Cardiac septum (tissue), 1 donor: ENCODE results near the gene RAB43. TPM values are rescaled to one million over a fixed set of nuclear protein-coding genes. Genes with fewer than 3 reads are reported as not detected.
A peak's percentile ranks its signal among the peaks of the same experiment; 100 is the strongest.

Source experiments
- DNase-seq: peaks from one replicate; pipeline ENCODE4 v3.0.0-alpha.2; 2020; ENCODE audit warnings: low spot score
- intact Hi-C: fragments of 100-400 bp; cut with DNase I; formaldehyde crosslinking; loops from one replicate; pipeline ENCODE4 v1.14.0; 2022
- total RNA-seq: library from RNA; stranded (reverse); fragmentation: NEBNext Ultra II Directional; extraction: Animal tissue kit (Norgen Biotek cat#: 25700); gene quantifications from one replicate; pipeline ENCODE4 v1.2.1, GENCODE V29; 2021
- donor health status: DM: no; HTN: no; CAD: no.

The RAB43 gene
- total RNA-seq, 1 donor from 2014 or later, result 3.4 TPM

- DNase-seq, result no peak
- intact Hi-C loops, result no loop called here
Observed at GRCh38 chr3:129046732-129047552, 74.7 kb downstream of the RAB43 start.

GRCh38 chr3:129046037-129046731, 75.4 kb downstream of the RAB43 start:
- DNase-seq, result no peak
- intact Hi-C loops, result no loop called here

GRCh38 chr3:129045675-129046036, 75.9 kb downstream of the RAB43 start:
- no peak for DNase-seq
- intact Hi-C loops, result no loop called here

DNA sequence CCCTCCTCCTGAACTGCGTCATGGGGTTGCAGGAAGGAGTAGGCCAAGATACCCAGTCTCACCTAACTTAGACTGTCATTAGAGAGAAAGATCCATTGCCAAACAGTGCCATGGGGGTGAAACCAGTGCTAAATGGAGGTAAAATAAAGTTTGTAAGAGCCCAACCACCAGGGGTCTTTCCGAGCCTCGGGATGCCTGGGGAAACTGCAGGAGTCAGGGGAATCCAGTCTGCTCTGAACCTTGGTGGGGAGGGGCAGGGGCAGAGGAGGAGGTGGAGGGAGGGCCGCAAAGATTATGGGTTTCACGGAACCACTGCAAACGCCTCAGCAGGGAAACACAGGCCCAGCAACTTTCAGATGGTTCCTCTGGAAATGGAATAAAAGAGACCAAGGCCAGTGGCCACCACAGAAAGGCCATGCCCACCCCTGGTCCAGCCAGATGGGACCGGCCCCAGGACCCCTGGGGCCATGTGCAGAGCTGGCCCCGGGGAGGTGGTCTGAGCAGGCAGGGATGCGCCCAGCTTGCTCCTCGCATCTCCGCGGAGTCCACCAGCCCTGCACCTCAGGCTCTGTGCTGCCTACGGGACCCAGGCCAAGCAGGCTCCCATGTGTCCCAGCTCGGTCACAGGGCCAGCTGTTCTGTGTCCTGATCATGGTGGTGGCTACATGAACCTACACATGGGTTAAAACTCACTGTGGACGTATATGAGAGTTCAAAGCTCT, 80.9 kb downstream of the RAB43 start:
- DNase-seq, result peak; percentile 73
- intact Hi-C loops, result no loop called here

- intact Hi-C loops, result no loop called here
Observed at GRCh38 chr3:129040039-129040336, 81.6 kb downstream of the RAB43 start.

GRCh38 chr3:129039271-129040038, 82.1 kb downstream of the RAB43 start:
- intact Hi-C loops, result no loop called here
- DNase-seq, result peak; percentile 72

More at GRCh38 chr3:129040039-129040336, 81.6 kb downstream of the RAB43 start:
- no peak for DNase-seq

GRCh38 chr3:129038121-129038855, 83.3 kb downstream of the RAB43 start:
- peak; percentile 20 for DNase-seq
- intact Hi-C loops, result no loop called here

Other genes starting within 250 kb of the RAB43 start
- gene ACAD9, start 242.2 kb downstream of the RAB43 start, total RNA-seq, result 29.3 TPM
- 0.27 TPM for gene CFAP92, start 127.7 kb downstream of the RAB43 start, total RNA-seq
- gene EFCC1, start 120.5 kb downstream of the RAB43 start, total RNA-seq, result 1.7 TPM
- 0.27 TPM for gene GP9, start 61.0 kb downstream of the RAB43 start, total RNA-seq
- gene ISY1, start 39.3 kb upstream of the RAB43 start, total RNA-seq, result 23.9 TPM
- 458 TPM for gene CNBP, start 62.1 kb upstream of the RAB43 start, total RNA-seq
- 122 TPM for gene COPG1, start 127.8 kb upstream of the RAB43 start, total RNA-seq
- gene HMCES, start 157.1 kb upstream of the RAB43 start, total RNA-seq, result 32.9 TPM